ENCODE data around the gene CPNE5.
"Not testable (repeated sequence)": the region's sequence is repeated elsewhere in the genome, so short reads cannot be mapped to it uniquely, and the experiment has no call there.

CPNE5 gene

GRCh38 chr6:36724514-36725390 is 114.5 kb downstream of the CPNE5 start:
- H3K4me1 ChIP-seq (ENCODE audit: insufficient read depth, low read length, poor library complexity, severe bottlenecking), result no peaks in the 10 kb centered on the region

GRCh38 chr6:36723992-36724391 is 115.3 kb downstream of the CPNE5 start:
- not testable (repeated sequence) for H3K9ac ChIP-seq (ENCODE audit: low read depth, low read length, poor library complexity, severe bottlenecking); H2AFZ ChIP-seq (ENCODE audit: low read length); H4K20me1 ChIP-seq (ENCODE audit: insufficient read depth, low read length, poor library complexity, severe bottlenecking); H3K79me2 ChIP-seq (ENCODE audit: insufficient read depth, low read length); H3F3A ChIP-seq (ENCODE audit: low read depth); H3K9me3 ChIP-seq (ENCODE audit: insufficient read depth, low read depth, low read length); H3K4me1 ChIP-seq (ENCODE audit: insufficient read depth, low read length, poor library complexity, severe bottlenecking); H3K4me2 ChIP-seq (ENCODE audit: low read depth, low read length, poor library complexity, severe bottlenecking); H3K4me3 ChIP-seq (ENCODE audit: low read length, poor library complexity, severe bottlenecking); H3K9me2 ChIP-seq (replicated peaks; ENCODE audit: low read depth, low read length); H3K27me3 ChIP-seq (ENCODE audit: insufficient read depth, low read length, poor library complexity, severe bottlenecking)
- peaks cover 24% of the 10 kb centered on the region; the same call in 1 of the 2 replicates for H3K36me3 ChIP-seq (ENCODE audit: insufficient read depth, low read length)

More at GRCh38 chr6:36724514-36725390, 114.5 kb downstream of the CPNE5 start:
- no peaks in the 10 kb centered on the region for H3K9me3 ChIP-seq (ENCODE audit: insufficient read depth, low read depth, low read length)
- H3K9me2 ChIP-seq (replicated peaks; ENCODE audit: low read depth, low read length), result no peaks in the 10 kb centered on the region
- no peaks in the 10 kb centered on the region for H3K79me2 ChIP-seq (ENCODE audit: insufficient read depth, low read length)
- TF ChIP-seq EZH2phosphoT487 (IDR thresholded peaks at IDR 0.05; ENCODE audit: borderline replicate concordance) (no peak), CTCF (conservative IDR thresholded peaks at IDR 0.05; ENCODE audit: low read length) (peak; percentile 74)
- no peaks in the 10 kb centered on the region for H4K20me1 ChIP-seq (ENCODE audit: insufficient read depth, low read length, poor library complexity, severe bottlenecking)
- H3F3A ChIP-seq (ENCODE audit: low read depth), result no peaks in the 10 kb centered on the region
- H2AFZ ChIP-seq (ENCODE audit: low read length), result no peak overlapping the region
- peaks cover 16% of the 10 kb centered on the region; the same call in 1 of the 2 replicates for H3K36me3 ChIP-seq (ENCODE audit: insufficient read depth, low read length)
- no peak overlapping the region for H3K9ac ChIP-seq (ENCODE audit: low read depth, low read length, poor library complexity, severe bottlenecking)
- H3K4me3 ChIP-seq (ENCODE audit: low read length, poor library complexity, severe bottlenecking), result no peak overlapping the region
- no peaks in the 10 kb centered on the region for H3K27me3 ChIP-seq (ENCODE audit: insufficient read depth, low read length, poor library complexity, severe bottlenecking)
- H3K4me2 ChIP-seq (ENCODE audit: low read depth, low read length, poor library complexity, severe bottlenecking), result no peak overlapping the region

- Histone ChIP-seq H4K20me1 (ENCODE audit: insufficient read depth, low read length, poor library complexity, severe bottlenecking) (no peaks in the 10 kb centered on the region), H3K36me3 (ENCODE audit: insufficient read depth, low read length) (peaks cover 33% of the 10 kb centered on the region; the same call in 1 of the 2 replicates), H3K79me2 (ENCODE audit: insufficient read depth, low read length) (no peaks in the 10 kb centered on the region), H2AFZ (ENCODE audit: low read length) (no peak overlapping the region), H3K4me1 (ENCODE audit: insufficient read depth, low read length, poor library complexity, severe bottlenecking) (no peaks in the 10 kb centered on the region), H3K9me3 (ENCODE audit: insufficient read depth, low read depth, low read length) (no peaks in the 10 kb centered on the region), H3K27me3 (ENCODE audit: insufficient read depth, low read length, poor library complexity, severe bottlenecking) (no peaks in the 10 kb centered on the region), H3K4me2 (ENCODE audit: low read depth, low read length, poor library complexity, severe bottlenecking) (no peak overlapping the region), H3F3A (ENCODE audit: low read depth) (no peaks in the 10 kb centered on the region), H3K4me3 (ENCODE audit: low read length, poor library complexity, severe bottlenecking) (no peak overlapping the region), H3K9ac (ENCODE audit: low read depth, low read length, poor library complexity, severe bottlenecking) (no peak overlapping the region), H3K9me2 (replicated peaks; ENCODE audit: low read depth, low read length) (no peaks in the 10 kb centered on the region)
- TF ChIP-seq CTCF (conservative IDR thresholded peaks at IDR 0.05; ENCODE audit: low read length) (no peak), EZH2phosphoT487 (IDR thresholded peaks at IDR 0.05; ENCODE audit: borderline replicate concordance) (no peak)
These were observed 116.4 kb downstream of the CPNE5 start for GRCh38 chr6:36722879-36723278.

Measured in Loucy (cell line).